ENCODE data around the gene BABAM1.

The BABAM1 gene

DNA sequence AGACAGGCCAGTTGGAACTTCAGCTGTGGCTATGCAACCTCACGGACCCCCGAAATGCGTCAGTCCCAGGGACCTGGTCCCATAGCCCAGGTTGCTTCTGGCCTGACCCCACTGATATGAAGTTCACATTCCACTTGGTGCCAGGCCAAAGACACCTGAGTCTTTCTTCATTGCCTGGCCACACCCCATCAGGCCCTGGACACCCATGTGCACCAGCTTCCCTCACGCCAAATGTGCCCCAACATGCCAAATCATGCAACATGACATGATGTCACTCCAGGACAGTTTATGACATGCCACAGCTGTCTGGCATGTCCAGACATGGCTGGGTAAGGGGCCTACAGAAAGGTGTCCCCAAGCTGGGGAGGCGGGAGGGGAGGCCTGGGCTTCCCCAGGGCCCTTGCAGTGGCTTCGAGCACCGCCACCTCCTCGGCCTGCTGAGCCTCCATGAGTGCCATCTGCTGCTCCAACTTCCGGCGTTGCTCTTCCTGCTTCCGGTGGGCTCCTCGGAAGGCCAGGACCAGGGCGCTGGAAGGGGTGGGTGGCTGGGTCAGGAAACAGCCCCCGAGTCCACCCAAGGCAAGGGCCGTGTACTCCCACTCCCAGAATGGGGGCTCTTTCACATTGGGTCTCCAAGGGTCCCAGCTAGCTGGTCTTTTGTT lies 17.2 kb upstream of the BABAM1 start:
- no peak overlapping the region for H3K4me3 ChIP-seq (replicated peaks; ENCODE audit: low read depth, low read length)
- no peak for DNase-seq (ENCODE audit: extremely low read depth, low read depth)
- TF ChIP-seq, protein P1, sequence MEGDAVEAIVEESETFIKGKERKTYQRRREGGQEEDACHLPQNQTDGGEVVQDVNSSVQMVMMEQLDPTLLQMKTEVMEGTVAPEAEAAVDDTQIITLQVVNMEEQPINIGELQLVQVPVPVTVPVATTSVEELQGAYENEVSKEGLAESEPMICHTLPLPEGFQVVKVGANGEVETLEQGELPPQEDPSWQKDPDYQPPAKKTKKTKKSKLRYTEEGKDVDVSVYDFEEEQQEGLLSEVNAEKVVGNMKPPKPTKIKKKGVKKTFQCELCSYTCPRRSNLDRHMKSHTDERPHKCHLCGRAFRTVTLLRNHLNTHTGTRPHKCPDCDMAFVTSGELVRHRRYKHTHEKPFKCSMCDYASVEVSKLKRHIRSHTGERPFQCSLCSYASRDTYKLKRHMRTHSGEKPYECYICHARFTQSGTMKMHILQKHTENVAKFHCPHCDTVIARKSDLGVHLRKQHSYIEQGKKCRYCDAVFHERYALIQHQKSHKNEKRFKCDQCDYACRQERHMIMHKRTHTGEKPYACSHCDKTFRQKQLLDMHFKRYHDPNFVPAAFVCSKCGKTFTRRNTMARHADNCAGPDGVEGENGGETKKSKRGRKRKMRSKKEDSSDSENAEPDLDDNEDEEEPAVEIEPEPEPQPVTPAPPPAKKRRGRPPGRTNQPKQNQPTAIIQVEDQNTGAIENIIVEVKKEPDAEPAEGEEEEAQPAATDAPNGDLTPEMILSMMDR (IDR thresholded peaks at IDR 0.05; ENCODE audit: low read depth, low read length, missing control alignments), result no peak

DNA sequence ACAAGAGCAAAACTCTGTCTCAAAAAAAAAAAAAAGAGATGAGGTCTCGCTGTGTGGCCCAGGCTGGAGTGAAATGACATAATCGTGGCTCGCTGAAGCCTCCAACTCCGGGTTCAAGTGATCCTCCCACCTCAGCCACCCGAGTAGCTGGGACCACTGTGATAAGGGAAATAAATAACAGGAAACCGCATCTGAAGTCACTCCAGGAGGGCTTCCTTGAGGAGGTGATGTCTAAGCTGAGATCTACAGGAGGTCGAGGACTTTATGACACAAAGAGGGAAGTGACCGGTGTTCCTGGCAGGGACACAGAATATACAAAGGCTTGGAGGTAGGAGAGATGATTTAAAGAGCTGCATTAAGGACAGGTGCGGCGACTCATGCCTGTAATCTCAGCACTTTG lies 12.6 kb upstream of the BABAM1 start:
- DNase-seq (ENCODE audit: extremely low read depth, low read depth), result no peak
- H3K4me3 ChIP-seq (replicated peaks; ENCODE audit: low read depth, low read length), result no peak overlapping the region
- TF ChIP-seq, protein P1 (IDR thresholded peaks at IDR 0.05; ENCODE audit: low read depth, low read length, missing control alignments), result no peak

DNA sequence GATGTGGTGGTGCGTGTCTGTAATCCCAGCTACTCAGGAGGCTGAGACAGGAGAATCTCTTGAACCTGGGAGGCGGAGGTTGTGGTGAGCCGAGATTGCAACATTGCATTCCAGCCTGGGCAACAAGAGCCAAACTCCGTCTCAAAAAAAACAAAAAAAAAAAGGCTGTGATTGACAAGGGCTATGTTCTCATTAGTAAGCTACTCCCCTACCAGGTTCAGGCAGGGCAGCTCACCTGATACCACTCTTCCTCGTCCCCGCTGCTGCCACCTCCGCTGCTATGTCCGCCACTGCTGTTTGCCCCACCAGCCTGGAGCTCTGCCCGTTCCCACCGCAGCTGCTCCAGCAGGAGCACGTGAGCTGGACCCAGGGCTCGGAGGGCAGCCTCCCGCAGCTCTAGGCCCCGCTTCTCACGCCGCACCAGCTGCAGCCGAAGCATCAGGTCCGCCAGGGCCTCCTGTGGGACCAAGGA lies 12.1 kb upstream of the BABAM1 start:
- DNase-seq (ENCODE audit: extremely low read depth, low read depth), result no peak
- no peak overlapping the region for H3K4me3 ChIP-seq (replicated peaks; ENCODE audit: low read depth, low read length)
- TF ChIP-seq, protein P1 (IDR thresholded peaks at IDR 0.05; ENCODE audit: low read depth, low read length, missing control alignments), result no peak

DNA sequence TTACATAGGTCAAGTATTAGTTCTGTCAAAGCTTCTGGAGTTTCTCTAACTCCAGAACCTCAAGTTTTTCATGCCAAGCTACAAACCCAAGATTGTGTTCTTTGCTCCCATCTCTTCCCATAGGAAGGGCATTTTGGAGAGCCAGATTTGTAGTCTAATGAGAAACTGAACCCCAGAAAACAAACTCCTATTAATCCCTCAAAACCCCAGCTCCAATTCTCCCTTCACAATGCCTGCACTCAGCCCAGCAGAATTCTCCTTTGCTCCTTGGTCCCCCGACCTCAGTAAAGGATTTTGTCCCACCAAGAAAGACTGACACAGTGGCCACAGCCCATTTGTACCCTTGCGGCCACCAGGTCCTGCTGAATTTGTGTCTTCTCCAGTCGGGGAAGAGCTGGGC lies 11.1 kb upstream of the BABAM1 start:
- TF ChIP-seq, protein P1 (IDR thresholded peaks at IDR 0.05; ENCODE audit: low read depth, low read length, missing control alignments), result no peak
- DNase-seq (ENCODE audit: extremely low read depth, low read depth), result no peak
- H3K4me3 ChIP-seq (replicated peaks; ENCODE audit: low read depth, low read length), result no peak overlapping the region

DNA sequence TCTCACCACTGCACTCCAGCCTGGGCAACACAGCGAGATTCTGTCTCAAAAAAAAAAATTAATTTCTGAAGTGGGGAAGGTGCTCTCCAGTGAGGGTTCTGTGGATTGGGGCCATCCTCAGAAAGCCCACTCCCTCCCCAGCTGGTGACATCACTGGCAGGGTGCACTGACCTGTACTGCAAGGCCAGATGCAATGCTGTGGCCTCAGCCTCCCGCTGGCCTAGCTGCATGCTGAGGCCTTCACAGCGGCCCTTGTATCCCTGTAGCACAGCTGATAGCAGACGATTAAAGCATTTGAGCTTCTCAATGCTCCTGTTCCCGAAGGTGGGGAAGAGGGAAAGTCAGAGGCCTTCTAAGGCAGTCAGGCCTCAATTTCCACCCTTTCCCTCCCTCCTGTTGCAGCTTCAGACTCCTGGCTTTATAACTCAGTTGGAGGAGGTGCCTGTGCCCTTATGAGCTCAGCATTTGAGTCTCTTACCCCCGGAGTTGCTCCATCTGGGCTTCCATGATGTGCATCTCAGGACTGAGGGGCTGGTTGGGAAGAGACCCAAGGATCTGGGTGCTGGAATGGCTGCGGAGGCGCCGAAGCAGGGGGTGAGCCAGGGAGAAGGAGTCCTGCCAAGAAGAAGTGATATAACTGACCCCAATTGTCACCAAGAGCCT lies 8.0 kb upstream of the BABAM1 start:
- TF ChIP-seq, protein P1 (IDR thresholded peaks at IDR 0.05; ENCODE audit: low read depth, low read length, missing control alignments), result no peak
- DNase-seq (ENCODE audit: extremely low read depth, low read depth), result no peak
- no peak overlapping the region for H3K4me3 ChIP-seq (replicated peaks; ENCODE audit: low read depth, low read length)

DNA sequence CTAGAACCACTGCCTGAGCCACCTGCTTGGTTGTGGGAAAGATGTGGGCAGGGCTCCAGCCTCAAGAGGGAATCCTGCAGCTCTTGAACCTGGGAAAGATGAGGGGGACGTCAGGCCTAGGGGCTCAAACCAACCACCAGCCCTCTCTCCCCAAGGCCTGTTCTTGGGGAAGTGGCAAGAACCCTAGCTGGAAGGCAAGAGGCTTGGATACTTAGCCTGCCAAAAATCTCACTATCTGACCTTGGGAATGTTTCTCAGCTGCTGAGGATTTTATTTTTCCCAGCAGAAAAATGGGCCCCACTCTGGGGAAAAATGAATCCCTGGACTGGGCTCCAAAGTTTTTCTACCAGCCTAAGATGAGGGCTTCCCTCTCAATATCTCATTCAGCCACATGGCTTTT lies 7.3 kb upstream of the BABAM1 start:
- DNase-seq (ENCODE audit: extremely low read depth, low read depth), result no peak
- H3K4me3 ChIP-seq (replicated peaks; ENCODE audit: low read depth, low read length), result no peak overlapping the region
- TF ChIP-seq, protein P1 (IDR thresholded peaks at IDR 0.05; ENCODE audit: low read depth, low read length, missing control alignments), result no peak
